ENCODE data around the gene TGM5. TPM values are rescaled to one million over a fixed set of nuclear protein-coding genes. Genes with fewer than 3 reads are reported as not detected.
A peak's percentile ranks its signal among the peaks of the same experiment; 100 is the strongest.

Gene TGM5, protein sequence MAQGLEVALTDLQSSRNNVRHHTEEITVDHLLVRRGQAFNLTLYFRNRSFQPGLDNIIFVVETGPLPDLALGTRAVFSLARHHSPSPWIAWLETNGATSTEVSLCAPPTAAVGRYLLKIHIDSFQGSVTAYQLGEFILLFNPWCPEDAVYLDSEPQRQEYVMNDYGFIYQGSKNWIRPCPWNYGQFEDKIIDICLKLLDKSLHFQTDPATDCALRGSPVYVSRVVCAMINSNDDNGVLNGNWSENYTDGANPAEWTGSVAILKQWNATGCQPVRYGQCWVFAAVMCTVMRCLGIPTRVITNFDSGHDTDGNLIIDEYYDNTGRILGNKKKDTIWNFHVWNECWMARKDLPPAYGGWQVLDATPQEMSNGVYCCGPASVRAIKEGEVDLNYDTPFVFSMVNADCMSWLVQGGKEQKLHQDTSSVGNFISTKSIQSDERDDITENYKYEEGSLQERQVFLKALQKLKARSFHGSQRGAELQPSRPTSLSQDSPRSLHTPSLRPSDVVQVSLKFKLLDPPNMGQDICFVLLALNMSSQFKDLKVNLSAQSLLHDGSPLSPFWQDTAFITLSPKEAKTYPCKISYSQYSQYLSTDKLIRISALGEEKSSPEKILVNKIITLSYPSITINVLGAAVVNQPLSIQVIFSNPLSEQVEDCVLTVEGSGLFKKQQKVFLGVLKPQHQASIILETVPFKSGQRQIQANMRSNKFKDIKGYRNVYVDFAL
- total RNA-seq, result not detected
- polyA plus RNA-seq, result not detected

DNA sequence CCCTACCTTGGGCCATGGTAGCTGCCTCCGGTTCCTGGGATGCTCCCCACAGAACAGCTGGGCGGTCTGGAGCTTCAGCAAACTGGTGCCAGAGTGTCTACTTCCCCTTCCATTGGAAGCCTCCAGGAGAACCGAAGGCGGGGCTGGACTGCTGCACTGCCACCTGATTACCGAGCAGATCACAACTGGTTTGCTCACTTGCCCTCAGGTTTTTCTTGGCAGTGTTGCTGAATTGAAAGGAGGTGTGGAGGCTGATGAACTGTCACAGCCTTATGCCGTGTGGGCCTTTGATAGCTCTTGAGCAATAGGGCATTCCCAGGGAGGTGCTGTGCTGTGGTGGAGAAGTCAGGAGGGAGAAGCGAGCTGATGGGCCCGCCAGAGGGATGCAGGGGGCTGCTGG is at the start of gene TGM5:
Gene TGM5, minus strand, starts transcription at position 95 of the 400 bp plus-strand sequence. Its CDS starts 79 bp downstream, at position 16.
- Mint-ChIP-seq H3K4me3 (no peak within 1 kb of the TSS), H3K9me3 (peaks cover 0 to 2% (median 0%) of the 10 kb centered on the region in 8 donors), H3K27ac (no peak within 1 kb of the TSS), H3K36me3 (no peaks in the 10 kb centered on the region), H3K4me1 (peaks cover 3 to 16% (median 7%) of the 10 kb centered on the region in 4 donors), H3K27me3 (peaks cover 11 to 17% of the 10 kb centered on the region in 2 donors)
- Histone ChIP-seq H3K4me3 (ENCODE audit: low read length in 2 of 2) (no peak within 1 kb of the TSS), H3K9me3 (ENCODE audit: control insufficient read depth in 1 of 2, low read length in 2 of 2) (no peaks in the 10 kb centered on the region), H3K27me3 (ENCODE audit: insufficient read depth, low read length) (no peaks in the 10 kb centered on the region), H3K36me3 (ENCODE audit: insufficient read depth, low read length) (no peaks in the 10 kb centered on the region), H3K27ac (ENCODE audit: low read depth, low read length) (no peak within 1 kb of the TSS), H3K4me1 (ENCODE audit: insufficient read depth, low read length) (peaks cover 7% of the 10 kb centered on the region)
- DNase-seq, result no peak
- ChIA-PET POLR2A (ENCODE audit: partially characterized antibody) (no interaction called here), CTCF (ENCODE audit: partially characterized antibody) (interaction anchor here (1.6 to 3.3 kb wide), 3 partner anchors 19 to 41 kb away, joined by 4 to 17 read pairs (median 7); no protein-coding TSS in a partner anchor)
- intact Hi-C loops (cut with micrococcal nuclease), result no loop called here

DNA sequence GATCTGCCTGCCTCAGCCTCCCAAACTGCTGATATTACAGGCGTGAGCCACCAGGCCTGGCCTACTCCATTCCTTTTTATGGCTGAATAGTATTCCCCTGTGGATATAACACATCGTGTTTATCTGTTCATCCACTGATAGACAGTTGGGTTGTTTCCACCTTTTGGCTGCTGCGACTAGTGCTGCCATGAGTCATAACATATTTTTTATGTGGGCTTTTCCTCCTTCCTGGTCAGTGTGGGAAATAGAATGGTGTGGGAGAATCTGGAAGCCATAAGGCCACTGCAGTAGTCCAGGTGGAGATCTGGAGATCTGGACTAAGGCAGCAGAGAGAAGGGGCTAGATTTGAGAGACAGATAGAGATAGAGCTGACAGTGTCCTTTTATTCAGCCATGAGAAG is 47.4 kb upstream of the TGM5 start:
- Histone ChIP-seq H3K27ac (ENCODE audit: low read depth, low read length) (no peak overlapping the region), H3K27me3 (ENCODE audit: insufficient read depth, low read length) (no peaks in the 10 kb centered on the region), H3K36me3 (ENCODE audit: insufficient read depth, low read length) (no peaks in the 10 kb centered on the region), H3K4me3 (ENCODE audit: low read length in 2 of 2) (no peak overlapping the region), H3K9me3 (ENCODE audit: control insufficient read depth in 1 of 2, low read length in 2 of 2) (no peaks in the 10 kb centered on the region), H3K4me1 (ENCODE audit: insufficient read depth, low read length) (no peaks in the 10 kb centered on the region)
- no peak overlapping the region for H3K4me3 Mint-ChIP-seq
- intact Hi-C loops (cut with micrococcal nuclease), result no loop called here
- peaks cover 34 to 43% of the 10 kb centered on the region in 2 donors for H3K27me3 Mint-ChIP-seq
- no peaks in the 10 kb centered on the region for H3K9me3 Mint-ChIP-seq
- no peaks in the 10 kb centered on the region for H3K36me3 Mint-ChIP-seq
- no peaks in the 10 kb centered on the region for H3K4me1 Mint-ChIP-seq
- no peak overlapping the region for H3K27ac Mint-ChIP-seq
- no peak for DNase-seq
- POLR2A ChIA-PET (ENCODE audit: partially characterized antibody), result no interaction called here
- CTCF ChIA-PET (ENCODE audit: partially characterized antibody), result no interaction called here

DNA sequence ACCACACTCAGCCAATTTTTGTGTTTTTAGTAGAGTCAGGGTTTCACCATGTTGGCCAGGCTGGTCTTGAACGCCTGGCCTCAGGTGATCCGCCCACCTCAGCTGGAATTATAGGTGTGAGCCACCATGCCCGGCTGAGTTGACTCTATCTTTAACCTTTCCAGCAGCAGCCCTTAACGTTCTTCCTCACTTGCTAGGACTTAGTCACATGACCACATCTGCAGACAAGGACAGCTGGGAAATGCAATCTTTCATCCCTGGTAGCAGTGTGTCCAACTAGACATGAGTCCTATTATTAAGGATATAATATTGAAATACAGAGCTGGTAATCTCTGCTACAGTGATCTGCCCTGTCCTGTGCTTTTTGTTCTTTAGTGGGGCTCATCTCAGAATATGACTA is 45.6 kb upstream of the TGM5 start:
- Mint-ChIP-seq H3K36me3 (no peaks in the 10 kb centered on the region), H3K4me1 (peaks cover 0 to 4% (median 0%) of the 10 kb centered on the region in 4 donors), H3K27ac (no peak overlapping the region), H3K4me3 (no peak overlapping the region), H3K27me3 (peaks cover 37 to 50% of the 10 kb centered on the region in 2 donors), H3K9me3 (no peaks in the 10 kb centered on the region)
- Histone ChIP-seq H3K9me3 (ENCODE audit: control insufficient read depth in 1 of 2, low read length in 2 of 2) (no peaks in the 10 kb centered on the region), H3K27ac (ENCODE audit: low read depth, low read length) (no peak overlapping the region), H3K4me3 (ENCODE audit: low read length in 2 of 2) (no peak overlapping the region), H3K36me3 (ENCODE audit: insufficient read depth, low read length) (no peaks in the 10 kb centered on the region), H3K4me1 (ENCODE audit: insufficient read depth, low read length) (no peaks in the 10 kb centered on the region), H3K27me3 (ENCODE audit: insufficient read depth, low read length) (no peaks in the 10 kb centered on the region)
- CTCF ChIA-PET (ENCODE audit: partially characterized antibody), result no interaction called here
- POLR2A ChIA-PET (ENCODE audit: partially characterized antibody), result no interaction called here
- no peak for DNase-seq
- intact Hi-C loops (cut with micrococcal nuclease), result no loop called here

DNA sequence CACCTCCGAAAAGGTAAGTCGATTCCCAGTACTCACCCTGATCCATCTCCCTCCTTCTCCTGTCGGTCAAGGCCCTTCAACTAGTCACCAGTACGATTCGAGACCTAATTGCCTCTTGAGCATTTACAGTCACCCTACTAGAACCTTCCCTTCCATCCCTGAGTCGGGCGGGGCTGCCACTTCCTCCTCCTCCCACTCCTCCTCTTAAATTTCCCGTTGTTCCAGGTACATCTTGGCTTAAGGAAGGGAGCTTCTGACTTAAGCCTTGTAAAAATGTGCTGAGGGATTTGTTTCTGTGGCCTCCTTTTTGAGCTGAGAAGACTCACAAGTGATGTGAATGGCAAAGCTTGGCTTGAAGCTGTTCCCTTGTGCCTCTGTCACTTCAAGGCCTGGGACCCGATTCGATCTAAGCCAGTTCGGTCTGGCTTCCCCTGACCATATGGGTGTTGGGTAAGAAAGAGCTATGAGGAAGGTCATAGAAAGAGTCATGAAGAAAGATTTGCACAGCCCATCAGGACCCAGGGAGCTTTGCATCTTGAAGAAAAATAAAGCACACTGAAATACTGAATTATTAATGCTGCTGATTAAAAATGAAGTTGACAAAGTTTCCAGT is 35.6 kb upstream of the TGM5 start, which contains the start of gene TGM7:
Gene TGM7, minus strand, starts transcription at position 51 of the 613 bp plus-strand sequence.
- intact Hi-C loops (cut with micrococcal nuclease), result no loop called here
- H3K27me3 ChIP-seq (ENCODE audit: insufficient read depth, low read length), result no peaks in the 10 kb centered on the region
- Mint-ChIP-seq H3K9me3 (no peaks in the 10 kb centered on the region), H3K27me3 (peaks cover 12 to 22% of the 10 kb centered on the region in 2 donors), H3K27ac (no peak within 1 kb of the TSS), H3K4me3 (no peak within 1 kb of the TSS), H3K4me1 (no peaks in the 10 kb centered on the region), H3K36me3 (no peaks in the 10 kb centered on the region)
- H3K27ac ChIP-seq (ENCODE audit: low read depth, low read length), result no peak within 1 kb of the TSS
- no peaks in the 10 kb centered on the region for H3K9me3 ChIP-seq (ENCODE audit: control insufficient read depth in 1 of 2, low read length in 2 of 2)
- ChIA-PET CTCF (ENCODE audit: partially characterized antibody) (interaction anchor here (1.2 kb wide), 1 partner anchor 17 kb away, joined by 7 read pairs; no protein-coding TSS in a partner anchor), POLR2A (ENCODE audit: partially characterized antibody) (no interaction called here)
- H3K4me3 ChIP-seq (ENCODE audit: low read length in 2 of 2), result no peak within 1 kb of the TSS
- no peaks in the 10 kb centered on the region for H3K4me1 ChIP-seq (ENCODE audit: insufficient read depth, low read length)
- H3K36me3 ChIP-seq (ENCODE audit: insufficient read depth, low read length), result no peaks in the 10 kb centered on the region
- no peak for DNase-seq

DNA sequence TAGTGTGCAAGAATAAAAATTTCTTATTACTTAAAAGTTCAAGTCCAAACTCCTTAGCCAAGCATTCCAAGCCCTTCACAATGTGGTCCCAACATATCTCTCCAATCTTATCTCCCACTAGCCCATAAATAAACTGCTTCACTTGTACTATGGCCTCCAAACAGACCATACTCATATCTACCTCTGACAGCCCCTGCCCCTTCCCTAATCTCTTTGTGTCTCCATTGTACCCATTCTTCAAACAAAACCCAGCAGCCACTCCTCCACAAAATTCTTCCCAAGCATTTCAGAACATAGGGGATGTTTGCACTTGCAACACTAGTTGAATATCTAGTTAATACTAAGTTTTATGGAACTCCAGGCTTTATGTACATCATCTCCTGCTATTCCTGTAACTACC is 33.2 kb upstream of the TGM5 start:
- POLR2A ChIA-PET (ENCODE audit: partially characterized antibody), result no interaction called here
- CTCF ChIA-PET (ENCODE audit: partially characterized antibody), result no interaction called here

DNA sequence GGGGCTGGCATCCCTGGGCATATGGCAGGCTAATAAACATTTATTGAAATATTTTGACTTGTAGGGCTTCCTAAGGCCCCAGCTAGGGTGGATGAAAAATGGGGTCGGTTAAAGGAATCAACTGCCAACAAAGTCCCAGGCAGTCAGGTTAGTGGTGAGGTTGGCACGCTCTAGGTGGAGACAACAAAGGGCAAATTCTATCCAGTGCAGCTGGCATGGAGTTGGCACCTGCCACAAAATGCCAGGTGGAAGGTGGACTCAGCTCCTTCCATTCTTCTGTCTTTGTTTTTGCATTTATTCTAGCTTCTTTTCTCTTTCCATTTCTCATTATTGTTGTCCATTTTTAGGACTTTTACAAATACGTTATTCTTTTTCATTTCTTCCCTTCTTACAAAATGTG is 32.7 kb upstream of the TGM5 start:
- Histone ChIP-seq H3K27ac (ENCODE audit: low read depth, low read length) (no peak overlapping the region), H3K4me3 (ENCODE audit: low read length in 2 of 2) (no peak overlapping the region), H3K27me3 (ENCODE audit: insufficient read depth, low read length) (peaks cover 8% of the 10 kb centered on the region), H3K36me3 (ENCODE audit: insufficient read depth, low read length) (no peaks in the 10 kb centered on the region), H3K4me1 (ENCODE audit: insufficient read depth, low read length) (no peaks in the 10 kb centered on the region), H3K9me3 (ENCODE audit: control insufficient read depth in 1 of 2, low read length in 2 of 2) (no peaks in the 10 kb centered on the region)
- H3K27me3 Mint-ChIP-seq, result peaks cover 22 to 29% of the 10 kb centered on the region in 2 donors
- no peak for DNase-seq
- H3K36me3 Mint-ChIP-seq, result no peaks in the 10 kb centered on the region
- no peak overlapping the region for H3K27ac Mint-ChIP-seq
- no peak overlapping the region for H3K4me3 Mint-ChIP-seq
- CTCF ChIA-PET (ENCODE audit: partially characterized antibody), result no interaction called here
- peaks cover 0 to 2% (median 0%) of the 10 kb centered on the region in 8 donors for H3K9me3 Mint-ChIP-seq
- POLR2A ChIA-PET (ENCODE audit: partially characterized antibody), result no interaction called here
- intact Hi-C loops (cut with micrococcal nuclease), result no loop called here
- H3K4me1 Mint-ChIP-seq, result no peaks in the 10 kb centered on the region

More for the DNA sequence above, 33.2 kb upstream of the TGM5 start:
- Histone ChIP-seq H3K4me3 (ENCODE audit: low read length in 2 of 2) (no peak overlapping the region), H3K4me1 (ENCODE audit: insufficient read depth, low read length) (no peaks in the 10 kb centered on the region), H3K9me3 (ENCODE audit: control insufficient read depth in 1 of 2, low read length in 2 of 2) (no peaks in the 10 kb centered on the region), H3K27me3 (ENCODE audit: insufficient read depth, low read length) (peaks cover 4% of the 10 kb centered on the region), H3K36me3 (ENCODE audit: insufficient read depth, low read length) (no peaks in the 10 kb centered on the region), H3K27ac (ENCODE audit: low read depth, low read length) (no peak overlapping the region)
- intact Hi-C loops (cut with micrococcal nuclease), result no loop called here
- H3K36me3 Mint-ChIP-seq, result no peaks in the 10 kb centered on the region
- H3K9me3 Mint-ChIP-seq, result peaks cover 0 to 2% (median 0%) of the 10 kb centered on the region in 8 donors
- H3K27me3 Mint-ChIP-seq, result peaks cover 20 to 25% of the 10 kb centered on the region in 2 donors
- no peak overlapping the region for H3K4me3 Mint-ChIP-seq
- no peak for DNase-seq
- no peaks in the 10 kb centered on the region for H3K4me1 Mint-ChIP-seq
- peak overlapping the region in 1 of 7 donors; percentile 26 for H3K27ac Mint-ChIP-seq
